Measurements from ENCODE around the gene TPSAB1. TPM values are rescaled to one million over a fixed set of nuclear protein-coding genes. Genes with fewer than 3 reads are reported as not detected.
A peak's percentile ranks its signal among the peaks of the same experiment; 100 is the strongest.

The TPSAB1 gene
- total RNA-seq, 1 experiment from 2014 or later: not detected

DNA sequence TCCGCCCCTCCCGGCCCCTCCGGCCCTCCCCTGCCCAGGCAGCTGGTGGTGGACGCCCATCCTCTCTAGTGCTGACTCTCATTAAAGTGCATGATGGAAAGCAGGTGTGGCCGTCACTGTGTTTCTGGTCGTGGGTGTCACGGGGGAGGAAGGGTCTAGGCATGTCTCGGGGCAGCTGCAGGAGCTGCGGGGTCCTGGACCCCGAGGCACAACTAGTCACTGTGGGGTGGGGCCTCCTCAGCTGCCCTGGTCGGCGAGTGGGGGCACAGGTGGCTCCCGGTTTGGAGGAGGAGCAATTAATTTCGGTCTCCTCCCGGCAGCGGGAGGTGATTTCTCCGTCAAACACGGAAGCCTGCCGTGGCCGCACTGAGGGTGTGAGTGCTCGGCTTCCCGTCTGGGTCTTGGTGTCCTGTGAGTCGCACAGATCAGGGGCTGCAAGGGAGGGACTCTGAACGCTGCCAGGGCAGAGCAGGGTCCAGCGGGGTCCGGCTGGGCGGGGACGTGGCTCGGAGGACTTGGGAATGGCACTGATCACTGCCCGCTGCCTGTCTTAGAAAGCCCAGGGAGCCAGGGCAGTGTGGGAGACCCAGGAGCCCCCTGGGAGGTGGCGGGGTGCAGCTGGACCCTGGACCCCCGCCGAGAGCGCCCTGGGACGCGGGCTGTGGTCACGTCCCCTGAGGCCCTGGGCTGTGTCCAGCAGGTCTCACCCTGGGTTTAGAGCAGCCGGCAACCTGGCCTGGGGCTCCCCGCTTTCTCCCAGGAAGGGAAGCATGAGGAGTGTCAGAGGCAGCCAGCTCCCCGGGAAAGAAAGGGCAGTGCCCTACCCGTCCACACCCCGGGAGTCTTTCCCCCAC lies 18.6 kb downstream of the TPSAB1 start:
- DNase-seq (ENCODE audit: low read depth, low spot score) (no peak), ATAC-seq (0 out of 2 replicates have a peak, but pooled peaks have one; percentile 7)
- CTCF ChIA-PET: no interaction called here
- H3K27ac ChIP-seq (ENCODE audit: low read length): no peak overlapping the region
- intact Hi-C loops (cut with micrococcal nuclease; ENCODE audit: unreplicated experiment): no loop called here
- no peaks in the 10 kb centered on the region for H3K36me3 ChIP-seq (ENCODE audit: control insufficient read depth, insufficient read depth, low read length)
- peak overlapping the region; percentile 22 to 50 for H3K4me3 ChIP-seq (ENCODE audit: low read depth in 2 of 2, low read length in 2 of 2)
- TF ChIP-seq, protein P1, sequence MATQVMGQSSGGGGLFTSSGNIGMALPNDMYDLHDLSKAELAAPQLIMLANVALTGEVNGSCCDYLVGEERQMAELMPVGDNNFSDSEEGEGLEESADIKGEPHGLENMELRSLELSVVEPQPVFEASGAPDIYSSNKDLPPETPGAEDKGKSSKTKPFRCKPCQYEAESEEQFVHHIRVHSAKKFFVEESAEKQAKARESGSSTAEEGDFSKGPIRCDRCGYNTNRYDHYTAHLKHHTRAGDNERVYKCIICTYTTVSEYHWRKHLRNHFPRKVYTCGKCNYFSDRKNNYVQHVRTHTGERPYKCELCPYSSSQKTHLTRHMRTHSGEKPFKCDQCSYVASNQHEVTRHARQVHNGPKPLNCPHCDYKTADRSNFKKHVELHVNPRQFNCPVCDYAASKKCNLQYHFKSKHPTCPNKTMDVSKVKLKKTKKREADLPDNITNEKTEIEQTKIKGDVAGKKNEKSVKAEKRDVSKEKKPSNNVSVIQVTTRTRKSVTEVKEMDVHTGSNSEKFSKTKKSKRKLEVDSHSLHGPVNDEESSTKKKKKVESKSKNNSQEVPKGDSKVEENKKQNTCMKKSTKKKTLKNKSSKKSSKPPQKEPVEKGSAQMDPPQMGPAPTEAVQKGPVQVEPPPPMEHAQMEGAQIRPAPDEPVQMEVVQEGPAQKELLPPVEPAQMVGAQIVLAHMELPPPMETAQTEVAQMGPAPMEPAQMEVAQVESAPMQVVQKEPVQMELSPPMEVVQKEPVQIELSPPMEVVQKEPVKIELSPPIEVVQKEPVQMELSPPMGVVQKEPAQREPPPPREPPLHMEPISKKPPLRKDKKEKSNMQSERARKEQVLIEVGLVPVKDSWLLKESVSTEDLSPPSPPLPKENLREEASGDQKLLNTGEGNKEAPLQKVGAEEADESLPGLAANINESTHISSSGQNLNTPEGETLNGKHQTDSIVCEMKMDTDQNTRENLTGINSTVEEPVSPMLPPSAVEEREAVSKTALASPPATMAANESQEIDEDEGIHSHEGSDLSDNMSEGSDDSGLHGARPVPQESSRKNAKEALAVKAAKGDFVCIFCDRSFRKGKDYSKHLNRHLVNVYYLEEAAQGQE (IDR thresholded peaks at IDR 0.05; ENCODE audit: insufficient read depth in 1 of 2, low read depth in 2 of 2, low read length in 1 of 2): no peak
- TF ChIP-seq CTCF (IDR thresholded peaks at IDR 0.05) (no peak), TCF7L2 (IDR thresholded peaks at IDR 0.05; ENCODE audit: low read depth, low read length) (no peak), SIN3A (IDR thresholded peaks at IDR 0.05; ENCODE audit: borderline replicate concordance, insufficient read depth, low read depth, low read length) (no peak), POLR2AphosphoS5 (IDR thresholded peaks at IDR 0.05; ENCODE audit: low read depth, low read length) (no peak)
- H3K9me3 ChIP-seq (ENCODE audit: control insufficient read depth, insufficient read depth, low read depth, low read length): no peaks in the 10 kb centered on the region
- H3K4me1 ChIP-seq (ENCODE audit: control insufficient read depth, insufficient read depth, low read length): no peaks in the 10 kb centered on the region; the same call in 1 of the 2 replicates
- POLR2A ChIA-PET: interaction anchor here (0.6 kb wide), 1 partner anchor 19 kb away, joined by 3 read pairs; no protein-coding TSS in a partner anchor
- H3K27me3 ChIP-seq (ENCODE audit: control insufficient read depth, insufficient read depth, low read length): no peaks in the 10 kb centered on the region
- BruUV-seq (replicated peaks): no TSS peak
- in situ Hi-C loops (cut with HindIII; ENCODE audit: low pct_unique_long_range_greater_than_20kb, low sequenced_read_pairs): no loop called here

DNA sequence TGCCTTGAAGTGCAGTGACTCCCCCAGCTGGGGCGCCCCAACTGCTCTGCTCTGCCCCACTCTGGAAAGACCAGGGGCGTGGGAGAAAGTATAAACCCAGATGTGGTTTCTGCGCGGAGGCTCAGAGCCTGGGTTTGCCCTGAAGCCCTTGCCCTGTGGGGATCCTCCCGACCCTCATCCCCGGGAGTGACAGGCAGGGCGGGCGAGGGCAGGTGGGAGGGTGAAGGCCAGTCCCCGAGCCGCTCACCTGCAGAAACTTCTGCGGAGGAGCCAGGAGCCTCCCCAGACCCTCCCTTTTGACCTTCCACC lies 19.2 kb downstream of the TPSAB1 start:
- no peak for ATAC-seq
- CTCF ChIA-PET: no interaction called here
- no TSS peak for BruUV-seq (replicated peaks)
- POLR2A ChIA-PET: no interaction called here
- Histone ChIP-seq H3K36me3 (ENCODE audit: control insufficient read depth, insufficient read depth, low read length) (no peaks in the 10 kb centered on the region), H3K27ac (ENCODE audit: low read length) (no peak overlapping the region), H3K27me3 (ENCODE audit: control insufficient read depth, insufficient read depth, low read length) (no peaks in the 10 kb centered on the region), H3K4me1 (ENCODE audit: control insufficient read depth, insufficient read depth, low read length) (no peaks in the 10 kb centered on the region; the same call in 1 of the 2 replicates), H3K4me3 (ENCODE audit: low read depth in 2 of 2, low read length in 2 of 2) (peak overlapping the region in 1 of 2 experiments; percentile 50; a peak in 2 of 4 replicates), H3K9me3 (ENCODE audit: control insufficient read depth, insufficient read depth, low read depth, low read length) (no peaks in the 10 kb centered on the region)
- no peak for DNase-seq (ENCODE audit: low read depth, low spot score)
- intact Hi-C loops (cut with micrococcal nuclease; ENCODE audit: unreplicated experiment): no loop called here
- in situ Hi-C loops (cut with HindIII; ENCODE audit: low pct_unique_long_range_greater_than_20kb, low sequenced_read_pairs): no loop called here
- TF ChIP-seq POLR2AphosphoS5 (IDR thresholded peaks at IDR 0.05; ENCODE audit: low read depth, low read length) (no peak), SIN3A (IDR thresholded peaks at IDR 0.05; ENCODE audit: borderline replicate concordance, insufficient read depth, low read depth, low read length) (no peak), TCF7L2 (IDR thresholded peaks at IDR 0.05; ENCODE audit: low read depth, low read length) (no peak), CTCF (IDR thresholded peaks at IDR 0.05) (no peak)
- TF ChIP-seq, protein P1 (IDR thresholded peaks at IDR 0.05; ENCODE audit: insufficient read depth in 1 of 2, low read depth in 2 of 2, low read length in 1 of 2): no peak
